Sciatic nerve (tissue), 2 donors: ENCODE data around the gene RIBC2. TPM values are rescaled to one million over a fixed set of nuclear protein-coding genes. Genes with fewer than 3 reads are reported as not detected.
A peak's percentile ranks its signal among the peaks of the same experiment; 100 is the strongest.
"Not testable (repeated sequence)": the region's sequence is repeated elsewhere in the genome, so short reads cannot be mapped to it uniquely, and the experiment has no call there.

ENCODE experiments used
- ATAC-seq: fragments of 200-7000 bp; cut with Tn5 transposase; one replicate; pipeline ENCODE4 v1.9.1; 2020; ENCODE audit warnings: mild to moderate bottlenecking, moderate library complexity
- DNase-seq: peaks from one replicate; pipeline ENCODE4 v3.0.0-alpha.2; 2020; ENCODE audit warnings: low spot score
- intact Hi-C: fragments of 100-400 bp; cut with DNase I; formaldehyde crosslinking; loops from one replicate; pipeline ENCODE4 v1.14.2; 2022
- total RNA-seq: library from RNA; stranded (reverse); fragmentation: NEBNext Ultra II Directional; extraction: Animal tissue kit (Norgen Biotek cat#: 25700); gene quantifications from one replicate; pipeline ENCODE4 v1.2.1, GENCODE V29; 2021
- donor health status: DM: no; HTN: no; CAD: no.
- donor health status: DM: no; HTN: no; CAD: no.

Gene RIBC2
- total RNA-seq, 1 donor from 2014 or later = 0.22 TPM

GRCh38 chr22:45422237-45422983, 8.9 kb downstream of the RIBC2 start:
- ATAC-seq (no peak), DNase-seq (no peak)
- intact Hi-C loops = no loop called here

GRCh38 chr22:45423524-45423923, 10.0 kb downstream of the RIBC2 start:
- DNase-seq (no peak), ATAC-seq (no peak)
- intact Hi-C loops = no loop called here

DNA sequence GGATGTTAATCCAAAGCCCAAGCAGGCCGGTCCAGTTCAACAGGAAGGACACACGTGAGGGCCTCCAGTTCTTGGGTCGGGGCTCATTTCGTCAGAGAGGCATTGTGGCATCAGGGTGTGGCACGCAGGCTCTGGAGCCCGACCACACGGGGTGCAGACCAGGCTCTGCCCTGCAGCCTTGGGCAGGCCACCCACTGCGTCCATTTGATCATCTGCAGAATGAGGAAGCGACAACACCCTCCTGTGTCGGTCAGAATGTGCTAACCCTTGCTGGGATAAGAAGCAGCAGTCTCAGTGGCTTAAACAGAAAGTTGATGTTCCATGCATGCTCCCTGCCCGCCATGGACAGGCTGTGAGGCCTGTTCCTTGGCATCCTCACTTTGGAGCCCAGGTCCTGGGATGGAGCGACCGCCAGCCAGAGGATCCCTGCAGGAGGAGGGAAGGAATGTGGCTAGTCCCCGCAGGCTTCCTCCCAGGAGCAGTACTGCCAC, 10.8 kb downstream of the RIBC2 start:
- intact Hi-C loops = no loop called here
- ATAC-seq (peak; percentile 40), DNase-seq (no peak)

DNA sequence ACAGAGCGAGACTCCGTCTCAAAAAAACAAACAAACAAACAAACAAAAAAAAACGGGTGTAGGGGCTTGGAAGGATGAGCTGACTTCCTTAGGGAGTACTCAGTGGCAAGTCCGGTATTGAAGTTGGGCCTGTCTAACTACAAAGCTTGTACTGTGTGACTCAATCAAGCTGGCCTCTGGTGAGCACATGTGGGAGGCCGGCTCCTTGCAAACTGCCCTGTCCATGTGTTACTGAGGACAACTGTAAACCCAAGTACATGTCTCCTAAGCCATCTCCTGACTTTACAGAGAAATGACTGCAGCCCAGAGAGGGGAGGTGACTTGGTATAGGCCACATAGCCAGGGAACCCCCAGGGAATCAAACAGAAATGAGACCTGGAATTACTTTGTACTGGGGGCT, 11.6 kb downstream of the RIBC2 start:
- DNase-seq (no peak), ATAC-seq (peak; percentile 36)

DNA sequence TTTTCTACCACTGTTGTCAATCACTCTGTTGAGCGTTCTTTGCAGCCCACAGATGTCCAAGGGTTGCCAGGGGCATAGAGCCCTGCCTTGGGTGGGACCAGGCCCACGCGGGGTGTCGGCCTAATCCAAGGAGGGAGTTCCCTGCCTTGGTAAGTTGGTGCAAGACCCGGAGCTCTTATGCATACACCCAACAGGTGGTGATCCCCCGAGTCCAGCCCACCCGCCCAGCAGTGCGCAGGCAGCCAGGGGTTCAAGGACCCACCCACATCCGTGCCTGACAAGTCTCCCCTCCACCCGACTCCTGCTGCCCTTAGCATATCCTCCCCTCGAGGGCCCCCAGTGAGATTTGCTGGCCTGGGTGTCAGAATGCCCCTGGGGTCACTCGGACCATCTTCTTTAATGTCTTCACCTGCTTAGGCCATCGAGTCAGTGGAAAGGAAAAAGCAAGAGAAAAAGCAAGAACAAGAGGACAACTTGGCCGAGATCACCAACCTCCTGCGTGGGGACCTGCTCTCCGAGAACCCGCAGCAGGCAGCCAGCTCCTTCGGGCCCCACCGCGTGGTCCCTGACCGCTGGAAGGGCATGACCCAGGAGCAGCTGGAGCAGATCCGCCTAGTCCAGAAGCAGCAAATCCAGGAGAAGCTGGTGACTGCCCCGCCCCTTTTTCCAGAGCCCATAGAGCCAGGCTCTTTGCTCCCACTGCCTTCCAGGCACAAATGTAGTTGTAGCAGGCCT, 12.2 kb downstream of the RIBC2 start:
- DNase-seq (no peak), ATAC-seq (no peak)
- intact Hi-C loops = no loop called here

More for the DNA sequence above, 11.6 kb downstream of the RIBC2 start:
- intact Hi-C loops = no loop called here

DNA sequence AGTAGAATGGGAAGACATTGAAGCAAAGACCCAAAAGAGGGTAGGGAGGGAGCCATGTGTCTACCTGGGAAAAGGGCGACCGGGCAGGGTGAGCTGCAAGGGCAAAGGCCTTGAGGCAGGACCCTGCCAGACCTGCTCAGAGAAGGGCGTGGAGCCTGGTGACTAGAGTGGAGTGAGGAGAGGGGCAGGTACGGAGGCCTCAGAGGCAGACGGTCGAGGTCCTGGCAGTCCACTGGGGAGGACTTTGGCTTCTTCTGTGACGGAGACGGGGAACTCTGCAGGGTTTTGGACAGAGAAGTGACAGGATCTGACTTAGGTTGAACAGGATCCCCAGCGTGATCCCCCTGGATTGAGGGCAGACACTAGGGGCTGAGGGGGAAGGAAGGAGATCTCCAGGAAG, 12.9 kb downstream of the RIBC2 start:
- DNase-seq (no peak), ATAC-seq (no peak)
- intact Hi-C loops = no loop called here

GRCh38 chr22:45427114-45427513, 13.6 kb downstream of the RIBC2 start:
- no peak for DNase-seq
- no peak for ATAC-seq
- intact Hi-C loops = no loop called here

DNA sequence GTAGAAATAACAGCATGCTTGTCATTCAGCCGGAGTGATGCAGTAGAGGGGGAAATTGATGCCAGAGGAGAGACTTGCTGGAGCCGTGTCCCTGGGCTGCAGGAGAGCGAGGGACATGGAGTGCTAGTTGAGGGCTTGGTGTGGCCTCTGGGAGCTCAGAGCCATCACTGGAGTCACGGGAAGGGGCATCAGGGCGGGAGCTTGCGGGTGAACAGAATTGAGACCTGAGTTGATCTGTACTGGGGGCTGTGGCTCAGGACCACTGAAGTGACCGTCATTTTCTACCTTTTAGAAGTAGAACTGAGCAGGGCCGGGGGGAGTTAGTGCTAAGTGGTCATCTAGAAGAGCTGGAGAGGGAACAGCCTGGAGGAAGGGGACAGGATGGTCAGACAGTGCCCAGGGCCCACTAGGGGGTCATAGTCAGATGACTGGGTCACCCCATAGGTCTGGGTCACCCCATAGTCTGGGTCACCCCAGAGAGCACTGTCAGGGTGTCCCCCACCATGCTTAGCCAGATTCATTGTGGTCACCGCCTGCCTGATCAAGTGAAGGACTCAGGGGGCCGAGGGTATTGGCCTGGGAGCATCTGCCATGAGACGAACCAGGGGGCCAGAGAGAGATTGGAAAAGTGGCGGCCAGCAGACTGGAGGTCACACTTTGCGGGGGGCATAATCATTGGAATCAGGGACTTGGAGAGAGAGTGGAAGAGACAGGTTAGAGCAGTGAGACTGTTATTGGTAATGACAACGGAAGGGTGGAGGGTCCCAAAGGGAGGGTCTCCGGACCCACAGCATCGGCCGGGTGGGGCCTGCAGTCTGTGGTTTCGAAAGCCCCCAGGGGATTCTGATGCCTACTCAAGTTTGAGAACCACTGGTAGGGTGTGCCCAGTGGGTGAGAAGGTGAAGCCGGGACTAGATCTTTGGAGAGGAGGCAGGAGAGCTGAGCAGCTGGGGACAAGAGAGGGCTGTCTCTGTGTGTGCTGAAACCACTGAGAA, 15.2 kb downstream of the RIBC2 start:
- intact Hi-C loops = no loop called here
- no peak for ATAC-seq
- no peak for DNase-seq

GRCh38 chr22:45429424-45429823, 15.9 kb downstream of the RIBC2 start:
- DNase-seq (no peak), ATAC-seq (no peak)
- intact Hi-C loops = no loop called here

DNA sequence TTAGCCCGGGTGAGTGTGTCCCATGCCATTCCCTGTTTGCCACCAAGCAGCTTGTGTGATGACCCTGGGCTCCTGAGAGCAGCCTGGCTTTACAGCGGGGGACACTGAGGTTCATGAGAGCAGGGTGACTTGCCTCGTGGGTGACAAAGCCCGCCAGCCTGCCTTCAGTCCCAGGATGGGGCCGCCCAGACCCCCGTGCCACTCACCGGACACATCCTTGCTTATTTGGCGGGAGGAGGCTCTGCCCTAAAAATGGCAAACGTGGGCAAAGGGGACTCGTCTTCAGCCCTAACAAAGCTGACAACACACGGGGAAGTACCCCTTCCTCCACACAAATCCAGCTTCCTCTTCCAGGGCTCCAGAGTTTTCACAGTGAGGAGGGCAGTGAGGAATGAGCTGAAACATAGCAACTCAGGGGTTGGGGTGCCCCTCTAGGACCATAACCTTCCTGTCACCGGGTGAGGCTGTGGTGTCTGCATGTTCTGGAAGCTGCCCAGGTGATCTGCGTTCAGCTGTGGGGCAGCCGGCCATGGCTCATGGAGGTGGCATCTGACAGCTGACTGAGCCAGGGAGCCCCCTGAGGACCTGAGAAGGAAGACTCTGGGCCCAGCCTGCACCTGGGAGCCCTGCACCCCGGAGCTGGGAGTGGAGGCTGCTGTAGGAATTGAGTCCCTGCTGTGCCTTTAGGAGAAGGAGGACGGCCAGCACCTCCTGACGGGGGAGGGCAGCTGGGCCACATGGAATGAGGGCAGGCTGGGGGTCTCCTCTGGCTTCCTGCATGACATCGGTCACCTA, 16.7 kb downstream of the RIBC2 start:
- intact Hi-C loops = no loop called here
- peak; percentile 51 for DNase-seq
- ATAC-seq = no peak

DNA sequence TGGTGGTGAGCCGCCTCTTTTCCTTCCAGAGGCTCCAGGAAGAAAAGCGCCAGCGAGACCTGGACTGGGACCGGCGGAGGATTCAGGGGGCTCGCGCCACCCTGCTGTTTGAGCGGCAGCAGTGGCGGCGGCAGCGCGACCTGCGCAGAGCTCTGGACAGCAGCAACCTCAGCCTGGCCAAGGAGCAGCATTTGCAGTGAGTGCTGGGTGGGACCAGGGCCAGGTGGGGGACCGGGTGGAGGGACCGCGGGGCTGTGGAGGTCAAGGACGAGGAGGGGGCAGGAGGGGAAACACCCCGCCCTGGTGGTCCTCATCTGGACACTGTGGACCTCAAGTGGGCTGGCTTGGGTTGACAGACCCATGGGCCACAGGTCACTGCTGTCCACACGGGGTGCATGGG, 17.4 kb downstream of the RIBC2 start:
- intact Hi-C loops = no loop called here
- no peak for ATAC-seq
- peak; percentile 54 for DNase-seq

DNA sequence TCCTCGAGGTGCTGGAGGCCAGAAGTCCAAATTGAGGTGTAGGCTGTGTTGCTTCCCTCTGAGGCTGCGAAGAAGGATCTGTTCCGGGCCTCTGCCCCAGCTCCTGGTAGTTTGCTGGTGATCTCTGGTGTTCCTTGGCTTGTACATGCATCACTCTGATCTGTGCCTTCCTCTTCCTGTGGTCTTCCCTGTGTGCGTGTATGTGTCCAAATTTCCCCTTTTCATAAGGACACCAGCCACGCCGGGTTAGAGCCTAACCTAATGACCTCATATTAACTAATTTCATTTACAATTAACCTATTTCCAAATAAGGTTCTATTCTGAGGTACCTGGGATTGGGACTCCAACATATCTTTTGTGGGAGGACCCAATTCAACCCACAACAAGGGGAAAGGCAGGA, 21.5 kb downstream of the RIBC2 start:
- DNase-seq = no peak
- ATAC-seq = no peak
- intact Hi-C loops = loop anchor here (2.0 kb wide), 1 partner anchor 166 kb away; no protein-coding TSS in a partner anchor

GRCh38 chr22:45435544-45436139, 22.1 kb downstream of the RIBC2 start:
- DNase-seq (peak; percentile 93), ATAC-seq (peak; percentile 93)
- intact Hi-C loops = loop anchor here (2.0 kb wide), 1 partner anchor 167 kb away; no protein-coding TSS in a partner anchor

- DNase-seq, intact Hi-C loops, ATAC-seq: not testable (repeated sequence)
These were observed 23.5 kb downstream of the RIBC2 start for GRCh38 chr22:45436871-45437517.

DNA sequence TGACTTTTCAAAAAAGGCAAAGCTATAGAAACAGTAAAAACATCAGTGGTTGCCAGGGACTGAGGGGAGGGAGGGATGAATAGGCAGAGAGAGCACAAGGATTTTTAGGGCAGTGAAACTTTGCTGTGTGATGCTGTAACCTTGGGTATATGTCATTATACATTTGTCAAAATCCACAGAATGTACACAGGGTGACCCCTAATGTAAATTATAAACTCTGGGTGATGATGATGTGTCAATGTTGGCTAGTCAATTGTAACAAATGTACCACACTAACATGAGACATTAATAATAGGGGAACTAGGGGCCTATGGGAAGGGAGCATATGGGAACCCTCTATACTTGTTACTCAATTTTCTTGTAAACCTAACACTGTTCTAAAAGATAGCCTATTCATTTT, 24.8 kb downstream of the RIBC2 start:
- DNase-seq (no peak), ATAC-seq (no peak)
- intact Hi-C loops = no loop called here

GRCh38 chr22:45440688-45441087, 27.2 kb downstream of the RIBC2 start:
- DNase-seq, intact Hi-C loops, ATAC-seq: not testable (repeated sequence)

GRCh38 chr22:45441138-45441537, 27.6 kb downstream of the RIBC2 start:
- intact Hi-C loops = no loop called here
- DNase-seq (peak; percentile 79), ATAC-seq (peak; percentile 95)
